B cell (primary cell): ENCODE measurements around the gene ZBTB33. TPM values are rescaled to one million over a fixed set of nuclear protein-coding genes. Genes with fewer than 3 reads are reported as not detected.

Source experiments
- ATAC-seq: fragments of 200-7000 bp; cut with Tn5 transposase; one replicate; pipeline ENCODE4 v1.10.0; 2021; ENCODE audit warnings: low read depth, mild to moderate bottlenecking, moderate number of reproducible peaks, moderate library complexity
- CTCF ChIA-PET: fragments of 350-600 bp; sonication (Branson Sonifier 250); formaldehyde crosslinking; loops from one replicate; lab custom pipeline; 2021; ENCODE audit warnings: antibody characterized with exemption, inconsistent platforms; lab: Charles Lee
- POLR2A ChIA-PET: fragments of 350-600 bp; sonication (Branson Sonifier 250); formaldehyde crosslinking; loops from one replicate; lab custom pipeline; 2021; ENCODE audit warnings: antibody characterized with exemption; lab: Charles Lee
- DNase-seq: peaks from one replicate; pipeline ENCODE4 v3.0.0; 2013
- H2AFZ ChIP-seq: 2 replicates; pipeline ENCODE4 v1.6.1; 2012; ENCODE audit warnings: mild to moderate bottlenecking, low read depth, low read length; ENCODE audit not compliant: insufficient read depth, poor library complexity, severe bottlenecking
- H3K27ac ChIP-seq, 2 donors: 1 replicate in 1 of 2; 2 replicates in 1 of 2; pipeline ENCODE4 v1.5.1; 2012 to 2013; ENCODE audit warnings: low read length in 2 of 2, mild to moderate bottlenecking in 2 of 2, moderate library complexity in 1 of 2
- H3K27me3 ChIP-seq, 4 experiments: fragments of 200-600 bp in 1 of 4; sonication (generic) in 1 of 4; replicated peaks in 1 of 4; 1 replicate in 2 of 4; 2 replicates in 2 of 4; pipeline versions ENCODE4 v1.6.1 to v1.7.0; 2013 to 2016; ENCODE audit warnings: low read length in 3 of 4, mild to moderate bottlenecking in 2 of 4, mixed read lengths in 1 of 4, moderate library complexity in 1 of 4; ENCODE audit not compliant: insufficient read depth in 4 of 4, control insufficient read depth in 3 of 4; ENCODE audit errors: control extremely low read depth in 1 of 4
- H3K36me3 ChIP-seq, 2 experiments: replicated peaks in 1 of 2; 1 replicate in 1 of 2; 2 replicates in 1 of 2; pipeline versions ENCODE4 v1.6.1 to v1.7.1; 2013; ENCODE audit warnings: low read length in 1 of 2; ENCODE audit not compliant: insufficient read depth in 2 of 2, control insufficient read depth in 1 of 2; ENCODE audit errors: control extremely low read depth in 1 of 2, extremely low read depth in 1 of 2
- H3K4me1 ChIP-seq, 2 donors: fragments of 200-600 bp in 1 of 2; sonication (generic) in 1 of 2; 1 replicate in 1 of 2; 2 replicates in 1 of 2; pipeline versions ENCODE4 v1.5.1 to v1.6.1; 2013 to 2017; ENCODE audit warnings: low read length in 2 of 2; ENCODE audit not compliant: control insufficient read depth in 2 of 2, insufficient read depth in 2 of 2
- H3K4me2 ChIP-seq: replicated peaks from 2 replicates; pipeline ENCODE3; 2012; ENCODE audit warnings: mild to moderate bottlenecking, low read depth, low read length; ENCODE audit not compliant: poor library complexity, severe bottlenecking
- H3K4me3 ChIP-seq, 5 experiments: fragments of 200-600 bp in 1 of 5; sonication (generic) in 1 of 5; 1 replicate in 3 of 5; 2 replicates in 2 of 5; pipeline versions ENCODE4 v1.5.1 to v1.7.0; 2011 to 2016; ENCODE audit warnings: low read length in 4 of 5, mild to moderate bottlenecking in 4 of 5, low read depth in 2 of 5, control low read depth in 1 of 5, moderate library complexity in 1 of 5; ENCODE audit not compliant: insufficient read depth in 1 of 5; ENCODE audit errors: control extremely low read depth in 1 of 5, extremely low read depth in 1 of 5
- H3K79me2 ChIP-seq: fragments of 200-600 bp; sonication (generic); one replicate; pipeline ENCODE4 v1.6.0; 2016; ENCODE audit warnings: low read length; ENCODE audit not compliant: control insufficient read depth, insufficient read depth
- H3K9ac ChIP-seq: fragments of 200-600 bp; sonication (generic); 2 replicates; pipeline ENCODE4 v1.6.1; 2017; ENCODE audit warnings: mild to moderate bottlenecking, low read length, moderate library complexity
- H3K9me3 ChIP-seq, 3 donors: one replicate each; pipeline versions ENCODE4 v1.6.1 to v1.7.1; 2013; ENCODE audit warnings: low read length in 2 of 3; ENCODE audit not compliant: control insufficient read depth in 2 of 3, insufficient read depth in 1 of 3; ENCODE audit errors: control extremely low read depth in 1 of 3
- H4K20me1 ChIP-seq: 2 replicates; pipeline ENCODE4 v1.6.0; 2012; ENCODE audit warnings: mild to moderate bottlenecking, low read length; ENCODE audit not compliant: insufficient read depth, control insufficient read depth, poor library complexity, severe bottlenecking
- H3K27ac Mint-ChIP-seq: one replicate; pipeline ENCODE4 v1.8.0; 2021; ENCODE audit warnings: mixed read lengths
- H3K27me3 Mint-ChIP-seq: one replicate; pipeline ENCODE4 v1.8.0; 2021; ENCODE audit warnings: mixed read lengths
- H3K4me1 Mint-ChIP-seq: one replicate; pipeline ENCODE4 v1.8.0; 2021; ENCODE audit warnings: mixed read lengths
- H3K4me3 Mint-ChIP-seq: one replicate; pipeline ENCODE4 v1.8.0; 2021; ENCODE audit warnings: mixed read lengths
- H3K9me3 Mint-ChIP-seq: one replicate; pipeline ENCODE4 v1.8.0; 2022; ENCODE audit warnings: mixed read lengths; ENCODE audit not compliant: insufficient read depth
- CTCF ChIP-seq: fragments of 200-600 bp; IDR thresholded peaks from one replicate; pipeline ENCODE4 v1.8.0; 2022; ENCODE audit warnings: antibody characterized with exemption, mild to moderate bottlenecking
- EZH2 ChIP-seq: IDR thresholded peaks from 2 replicates; pipeline ENCODE4 v1.6.1; 2012; ENCODE audit warnings: borderline replicate concordance, low read depth, mild to moderate bottlenecking, moderate library complexity, low read length; ENCODE audit not compliant: insufficient read depth, poor library complexity, severe bottlenecking
- WGBS: methylation state at CpG from one replicate; pipeline ENCODE4 v1.1.5; 2013; ENCODE audit warnings: missing lambda C conversion rate; ENCODE audit not compliant: insufficient coverage; 5-methylcytosine and 5-hydroxymethylcytosine counted together
- intact Hi-C: fragments of 100-400 bp; cut with micrococcal nuclease; formaldehyde crosslinking; loops from one replicate; pipeline ENCODE4 v1.10.0; 2022
- polyA plus RNA-seq: library from polyadenylated mRNA; depleted of rRNA; stranded (reverse); fragments of >200 nt; gene quantifications from 2 replicates; pipeline ENCODE4 v1.2.3, GENCODE V29; 2012
- total RNA-seq, 2 donors: library from RNA; stranded (reverse); fragments of 120-200 nt in 1 of 2; gene quantifications; 1 replicate in 1 of 2; 2 replicates in 1 of 2; pipeline versions ENCODE4 v1.2.3 to v1.2.4, GENCODE V29; 2013 to 2022

ZBTB33 gene
- total and polyA plus RNA-seq, 2 donors (not counting 1 experiment from before 2014, with no cell fraction given): 4.6 to 21.6 TPM

DNA sequence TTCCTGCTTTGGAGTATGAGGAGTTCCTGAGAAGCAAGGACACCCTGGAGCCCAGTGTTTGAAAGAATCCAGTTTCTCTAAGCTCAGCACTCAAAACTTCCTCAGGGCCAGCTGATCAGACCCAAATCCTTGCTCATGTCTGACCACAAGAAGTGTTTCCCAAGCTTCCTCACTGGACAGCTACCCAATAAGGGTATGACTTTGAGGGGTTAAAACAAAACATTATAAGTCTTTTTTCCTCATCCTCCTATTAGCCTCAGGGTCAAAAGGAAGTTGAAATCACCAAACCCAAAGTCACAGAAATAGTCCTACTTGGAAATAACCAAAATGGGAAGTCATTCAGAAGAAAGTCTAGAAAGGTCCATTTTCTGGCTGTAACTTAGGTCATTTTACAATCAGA lies 13.7 kb downstream of the ZBTB33 start:
- DNase-seq (no peak), ATAC-seq (no peak)
- Histone ChIP-seq H3K4me3 (no peak overlapping the region), H4K20me1 (no peaks in the 10 kb centered on the region), H3K9ac (no peak overlapping the region), H3K27me3 (no peaks in the 10 kb centered on the region), H3K27ac (no peak overlapping the region), H3K79me2 (no peaks in the 10 kb centered on the region), H3K9me3 (no peaks in the 10 kb centered on the region), H2AFZ (no peak overlapping the region), H3K4me1 (peaks cover 8 to 13% of the 10 kb centered on the region in 2 donors), H3K36me3 (no peaks in the 10 kb centered on the region), H3K4me2 (no peak overlapping the region)
- no peaks in the 10 kb centered on the region for H3K27me3 Mint-ChIP-seq
- intact Hi-C loops: no loop called here
- no peak overlapping the region for H3K27ac Mint-ChIP-seq
- peaks cover 13% of the 10 kb centered on the region for H3K4me1 Mint-ChIP-seq
- H3K4me3 Mint-ChIP-seq: no peak overlapping the region
- TF ChIP-seq CTCF (no peak), EZH2 (no peak)
- H3K9me3 Mint-ChIP-seq: no peaks in the 10 kb centered on the region
- POLR2A ChIA-PET: no interaction called here
- CTCF ChIA-PET: no interaction called here

GRCh38 chrX:120269373-120270035 lies 18.9 kb downstream of the ZBTB33 start:
- Histone ChIP-seq H3K36me3 (no peaks in the 10 kb centered on the region), H3K4me3 (no peak overlapping the region), H3K9ac (no peak overlapping the region), H3K9me3 (no peaks in the 10 kb centered on the region), H2AFZ (no peak overlapping the region), H3K79me2 (no peaks in the 10 kb centered on the region), H3K27ac (peak overlapping the region in 1 of 2 donors; percentile 5), H3K4me1 (peaks cover 0 to 3% of the 10 kb centered on the region in 2 donors), H3K4me2 (no peak overlapping the region), H3K27me3 (no peaks in the 10 kb centered on the region), H4K20me1 (no peaks in the 10 kb centered on the region)
- intact Hi-C loops: no loop called here
- DNase-seq (peak; percentile 6), ATAC-seq (no peak)
- Mint-ChIP-seq H3K4me1 (peaks cover 6% of the 10 kb centered on the region), H3K4me3 (no peak overlapping the region), H3K9me3 (no peaks in the 10 kb centered on the region), H3K27me3 (no peaks in the 10 kb centered on the region), H3K27ac (no peak overlapping the region)
- ChIA-PET POLR2A (no interaction called here), CTCF (no interaction called here)
- TF ChIP-seq EZH2 (no peak), CTCF (no peak)
- WGBS: no CpG with 5 or more reads among the region's 1 CpG
